ENCODE results near the gene UROS. TPM values are rescaled to one million over a fixed set of nuclear protein-coding genes. Genes with fewer than 3 reads are reported as not detected.

UROS gene
- total and polyA plus RNA-seq, 2 donors (not counting 3 experiments of a cell fraction or from before 2014, with no cell fraction given): 38.4 to 42.0 TPM

DNA sequence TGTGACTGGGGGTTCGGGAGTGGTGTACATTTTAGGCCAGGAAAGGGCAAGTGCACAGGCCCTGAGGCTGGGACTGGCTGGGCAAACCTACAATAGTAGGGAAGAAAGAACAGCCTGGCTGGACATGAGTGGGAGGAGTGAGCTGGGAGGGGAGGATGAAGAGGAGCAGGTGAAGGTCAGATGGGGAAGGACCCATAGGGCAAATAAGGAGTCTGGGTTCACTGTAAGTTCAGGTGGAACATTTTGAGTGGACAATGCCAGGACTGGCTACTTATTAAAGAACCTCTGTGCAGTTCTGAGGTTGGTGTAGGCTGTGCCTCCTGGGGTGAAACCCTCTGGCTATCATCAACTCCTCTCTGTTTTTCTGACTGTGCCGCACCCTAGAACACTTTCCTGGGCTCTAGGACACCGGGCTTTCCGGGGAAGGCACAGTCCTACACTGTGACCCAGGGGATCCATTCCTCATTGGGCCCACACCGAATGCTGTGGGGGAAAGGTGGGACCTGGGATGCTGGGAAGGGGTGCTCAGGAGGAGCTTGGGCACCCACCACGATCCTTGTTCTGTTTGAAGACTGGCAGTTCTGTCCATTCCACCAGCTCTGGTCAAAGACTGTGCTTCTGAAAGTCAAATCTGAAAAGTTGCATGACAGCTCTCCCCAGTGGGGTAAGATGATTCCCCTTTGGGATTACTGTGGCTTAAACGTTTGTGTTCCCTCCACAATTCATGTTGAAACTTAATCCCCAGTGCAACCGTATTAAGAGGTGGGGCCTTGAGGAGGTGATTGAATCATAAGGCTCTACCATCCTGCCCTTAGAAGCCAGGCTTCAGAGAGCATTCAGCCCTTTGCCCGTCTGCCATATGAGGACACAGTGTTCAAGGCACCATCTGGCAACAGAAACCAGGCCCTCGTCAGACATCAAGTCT, 43.4 kb downstream of the UROS start:
- no TSS peak for BruUV-seq (replicated peaks)
- POLR2A ChIA-PET: no interaction called here

DNA sequence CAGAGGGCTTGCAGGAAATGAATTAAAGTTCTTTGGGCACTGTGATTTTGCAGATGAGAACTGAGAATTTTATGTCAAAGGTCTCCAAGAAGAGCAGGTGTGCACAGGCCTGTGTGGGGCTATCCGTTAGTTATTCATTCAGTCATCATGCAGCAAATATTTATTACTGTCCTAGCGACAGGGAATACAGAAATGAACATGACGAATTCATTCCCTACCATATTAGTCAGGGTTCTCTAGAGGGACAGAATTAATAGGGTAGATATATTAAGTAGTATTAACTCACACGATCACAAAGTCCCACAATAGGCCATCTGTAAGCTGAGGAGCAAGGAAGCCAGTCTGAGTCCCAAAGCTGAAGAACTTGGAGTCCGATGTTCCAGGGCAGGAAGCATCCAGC, 44.5 kb downstream of the UROS start:
- Histone ChIP-seq H4K20me1 (replicated peaks; ENCODE audit: control insufficient read depth, extremely low read depth, insufficient read depth, low read length) (no peaks in the 10 kb centered on the region), H3K4me3 (replicated peaks in 1 of 3; ENCODE audit: insufficient read depth in 1 of 3, low read depth in 1 of 3, low read length in 3 of 3) (no peak overlapping the region), H3K27ac (ENCODE audit: insufficient read depth, low read depth, low read length) (no peak overlapping the region), H3K9me1 (replicated peaks; ENCODE audit: control insufficient read depth, extremely low read depth, insufficient read depth, low read length) (no peaks in the 10 kb centered on the region), H3K9ac (replicated peaks; ENCODE audit: extremely low read depth, insufficient read depth, low read length) (no peak overlapping the region), H2AFZ (ENCODE audit: low read depth, low read length) (no peak overlapping the region), H3K27me3 (ENCODE audit: control insufficient read depth in 2 of 2, insufficient read depth in 2 of 2, low read length in 2 of 2) (peaks cover 0 to 2% of the 10 kb centered on the region in 2 experiments), H3K4me2 (ENCODE audit: insufficient read depth, low read length) (no peak overlapping the region), H3K4me1 (ENCODE audit: control insufficient read depth, extremely low read depth, insufficient read depth, low read length) (no peaks in the 10 kb centered on the region), H3K36me3 (ENCODE audit: control insufficient read depth in 2 of 2, extremely low read depth in 1 of 2, insufficient read depth in 2 of 2, low read length in 2 of 2) (no peaks in the 10 kb centered on the region), H3K79me2 (ENCODE audit: control insufficient read depth, insufficient read depth, low read length) (no peaks in the 10 kb centered on the region), H3K9me3 (replicated peaks; ENCODE audit: control insufficient read depth, insufficient read depth, low read length) (no peaks in the 10 kb centered on the region)
- DNase-seq (ENCODE audit: low read depth, low spot score) (no peak), FAIRE-seq (no peak)
- TF ChIP-seq, protein P1, sequence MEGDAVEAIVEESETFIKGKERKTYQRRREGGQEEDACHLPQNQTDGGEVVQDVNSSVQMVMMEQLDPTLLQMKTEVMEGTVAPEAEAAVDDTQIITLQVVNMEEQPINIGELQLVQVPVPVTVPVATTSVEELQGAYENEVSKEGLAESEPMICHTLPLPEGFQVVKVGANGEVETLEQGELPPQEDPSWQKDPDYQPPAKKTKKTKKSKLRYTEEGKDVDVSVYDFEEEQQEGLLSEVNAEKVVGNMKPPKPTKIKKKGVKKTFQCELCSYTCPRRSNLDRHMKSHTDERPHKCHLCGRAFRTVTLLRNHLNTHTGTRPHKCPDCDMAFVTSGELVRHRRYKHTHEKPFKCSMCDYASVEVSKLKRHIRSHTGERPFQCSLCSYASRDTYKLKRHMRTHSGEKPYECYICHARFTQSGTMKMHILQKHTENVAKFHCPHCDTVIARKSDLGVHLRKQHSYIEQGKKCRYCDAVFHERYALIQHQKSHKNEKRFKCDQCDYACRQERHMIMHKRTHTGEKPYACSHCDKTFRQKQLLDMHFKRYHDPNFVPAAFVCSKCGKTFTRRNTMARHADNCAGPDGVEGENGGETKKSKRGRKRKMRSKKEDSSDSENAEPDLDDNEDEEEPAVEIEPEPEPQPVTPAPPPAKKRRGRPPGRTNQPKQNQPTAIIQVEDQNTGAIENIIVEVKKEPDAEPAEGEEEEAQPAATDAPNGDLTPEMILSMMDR (IDR thresholded peaks at IDR 0.05; ENCODE audit: extremely low read depth in 1 of 2, insufficient read depth in 1 of 2, low read depth in 1 of 2, low read length in 2 of 2): no peak
- TF ChIP-seq, protein P2, sequence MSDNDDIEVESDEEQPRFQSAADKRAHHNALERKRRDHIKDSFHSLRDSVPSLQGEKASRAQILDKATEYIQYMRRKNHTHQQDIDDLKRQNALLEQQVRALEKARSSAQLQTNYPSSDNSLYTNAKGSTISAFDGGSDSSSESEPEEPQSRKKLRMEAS (IDR thresholded peaks at IDR 0.05; ENCODE audit: insufficient read depth, insufficient read length): no peak
- TF ChIP-seq EZH2 (IDR thresholded peaks at IDR 0.05; ENCODE audit: borderline replicate concordance, low read depth, low read length, severe bottlenecking): no peak
- TF ChIP-seq GATA2 (IDR thresholded peaks at IDR 0.05; ENCODE audit: insufficient read depth, insufficient read length, low read depth, low read length): no peak
- no peak for TF ChIP-seq FOS (IDR thresholded peaks at IDR 0.05; ENCODE audit: borderline replicate concordance, insufficient read depth, low read length)
- POLR2A ChIA-PET: no interaction called here
- CTCF ChIA-PET: no interaction called here
- intact Hi-C loops (cut with micrococcal nuclease) (no loop called here), dilution Hi-C loops (cut with MboI; ENCODE audit: extremely low pct_ligation_motif_present, low sequenced_read_pairs) (no loop called here)
- no TSS peak for BruUV-seq (replicated peaks)

More for the DNA sequence above, 43.4 kb downstream of the UROS start:
- Histone ChIP-seq H3K27ac (ENCODE audit: insufficient read depth, low read depth, low read length) (no peak overlapping the region), H3K36me3 (ENCODE audit: control insufficient read depth in 2 of 2, extremely low read depth in 1 of 2, insufficient read depth in 2 of 2, low read length in 2 of 2) (no peaks in the 10 kb centered on the region), H4K20me1 (replicated peaks; ENCODE audit: control insufficient read depth, extremely low read depth, insufficient read depth, low read length) (no peaks in the 10 kb centered on the region), H3K4me3 (replicated peaks in 1 of 3; ENCODE audit: insufficient read depth in 1 of 3, low read depth in 1 of 3, low read length in 3 of 3) (no peak overlapping the region), H3K9me1 (replicated peaks; ENCODE audit: control insufficient read depth, extremely low read depth, insufficient read depth, low read length) (no peaks in the 10 kb centered on the region), H3K9ac (replicated peaks; ENCODE audit: extremely low read depth, insufficient read depth, low read length) (no peak overlapping the region), H3K9me3 (replicated peaks; ENCODE audit: control insufficient read depth, insufficient read depth, low read length) (no peaks in the 10 kb centered on the region), H3K4me2 (ENCODE audit: insufficient read depth, low read length) (no peak overlapping the region), H2AFZ (ENCODE audit: low read depth, low read length) (no peak overlapping the region), H3K79me2 (ENCODE audit: control insufficient read depth, insufficient read depth, low read length) (no peaks in the 10 kb centered on the region), H3K27me3 (ENCODE audit: control insufficient read depth in 2 of 2, insufficient read depth in 2 of 2, low read length in 2 of 2) (peaks cover 0 to 2% of the 10 kb centered on the region in 2 experiments), H3K4me1 (ENCODE audit: control insufficient read depth, extremely low read depth, insufficient read depth, low read length) (no peaks in the 10 kb centered on the region)
- intact Hi-C loops (cut with micrococcal nuclease): no loop called here
- no peak for FAIRE-seq
- TF ChIP-seq POLR2AphosphoS5 (IDR thresholded peaks at IDR 0.05; ENCODE audit: insufficient read depth, low read depth, low read length) (no peak), EZH2 (IDR thresholded peaks at IDR 0.05; ENCODE audit: borderline replicate concordance, low read depth, low read length, severe bottlenecking) (no peak)
- no peak for DNase-seq (ENCODE audit: low read depth, low spot score)
- CTCF ChIA-PET: no interaction called here
- dilution Hi-C loops (cut with MboI; ENCODE audit: extremely low pct_ligation_motif_present, low sequenced_read_pairs): no loop called here

All from endothelial cell of umbilical vein (primary cell).